H1 (cell line): ENCODE results near the gene MRPL27. TPM values are rescaled to one million over a fixed set of nuclear protein-coding genes. Genes with fewer than 3 reads are reported as not detected.

Source experiments
- CEBPB ChIP-seq: IDR thresholded peaks from 2 replicates; pipeline ENCODE4 v1.6.1; 2012; ENCODE audit warnings: low read depth, low read length
- CHD7 ChIP-seq: fragments of 300-600 bp; sonication (generic); IDR thresholded peaks from 2 replicates; pipeline ENCODE4 v1.7.1; 2012; ENCODE audit warnings: low read length, moderate library complexity, mild to moderate bottlenecking, inconsistent platforms; ENCODE audit not compliant: insufficient replicate concordance
- CTBP2 ChIP-seq: IDR thresholded peaks from 2 replicates; pipeline ENCODE4 v1.7.0; 2011; ENCODE audit warnings: borderline replicate concordance, mild to moderate bottlenecking, moderate library complexity, mixed read lengths, low read length; ENCODE audit not compliant: insufficient read depth, insufficient read length
- NANOG ChIP-seq: IDR thresholded peaks from 2 replicates; pipeline ENCODE4 v1.6.1; 2011; ENCODE audit warnings: low read length, low read depth, mild to moderate bottlenecking, inconsistent platforms; ENCODE audit not compliant: insufficient read depth, poor library complexity, severe bottlenecking
- SAP30 ChIP-seq: fragments of 300-600 bp; sonication (generic); IDR thresholded peaks from 2 replicates; pipeline ENCODE4 v1.7.1; 2012; ENCODE audit warnings: low read length, moderate library complexity, mild to moderate bottlenecking, inconsistent platforms; ENCODE audit not compliant: insufficient read depth, insufficient replicate concordance
- SP2 ChIP-seq: IDR thresholded peaks from 2 replicates; pipeline ENCODE4 v1.6.1; 2012; ENCODE audit warnings: mild to moderate bottlenecking, low read length, inconsistent platforms
- TBP ChIP-seq: IDR thresholded peaks from 2 replicates; pipeline ENCODE4 v1.6.1; 2011; ENCODE audit warnings: low read depth, low read length, improper control_type of control experiment
- TEAD4 ChIP-seq: IDR thresholded peaks from 2 replicates; pipeline ENCODE4 v1.6.1; 2012; ENCODE audit warnings: low read depth, low read length, inconsistent platforms, mixed read lengths
- polyA plus RNA-seq, 7 experiments: library from polyadenylated mRNA; depleted of rRNA in 3 of 7; stranded (reverse) in 5 of 7; unstranded in 2 of 7; fragments of >200 nt in 5 of 7; fragments of 200-250 nt in 2 of 7; gene quantifications; 1 replicate in 5 of 7; 2 replicates in 1 of 7; 4 replicates in 1 of 7; pipeline versions ENCODE4 v1.2.1 to v1.2.3, GENCODE V29; 2011 to 2013; ENCODE audit warnings: missing spikeins in 2 of 7, mixed read lengths in 2 of 7
- total RNA-seq: library from RNA; stranded (reverse); fragmentation: NEBNext Ultra II Directional; extraction: Animal tissue kit (Norgen Biotek cat#: 25700); gene quantifications from 2 replicates; pipeline ENCODE4 v1.2.1, GENCODE V29; 2021

The MRPL27 gene
- total and polyA plus RNA-seq, 2 of the 8 experiments (the other 6 are each of a cell fraction or from before 2014, with no cell fraction given), result 75.6 to 135 TPM

- TF ChIP-seq CHD7 (no peak), NANOG (no peak), SP2 (no peak), CEBPB (peak; percentile 53), SAP30 (peak; percentile 65), TEAD4 (no peak), CTBP2 (no peak), TBP (no peak)
Measured at GRCh38 chr17:50396261-50397110, 23.5 kb upstream of the MRPL27 start (continued).
